Hepatocyte (in vitro differentiated cells): ENCODE measurements around the gene YIPF5.

ENCODE experiments used
- EZH2 ChIP-seq: fragments of 200-600 bp; sonication (generic); IDR thresholded peaks from 2 replicates; pipeline ENCODE4 v1.6.1; 2016; ENCODE audit warnings: antibody characterized with exemption, mild to moderate bottlenecking, borderline replicate concordance
- EZH2phosphoT487 ChIP-seq: fragments of 200-600 bp; sonication (generic); IDR thresholded peaks from one replicate; pipeline ENCODE4 v1.6.1; 2018; ENCODE audit warnings: antibody characterized with exemption, mild to moderate bottlenecking, low read depth, moderate library complexity; ENCODE audit not compliant: unreplicated experiment, severe bottlenecking
- TF ChIP-seq, protein P1 (sequence below): fragments of 200-600 bp; sonication (generic); IDR thresholded peaks from 2 replicates; pipeline ENCODE4 v1.5.1; 2016; ENCODE audit warnings: antibody characterized with exemption, mild to moderate bottlenecking; ENCODE audit not compliant: poor library complexity

DNA sequence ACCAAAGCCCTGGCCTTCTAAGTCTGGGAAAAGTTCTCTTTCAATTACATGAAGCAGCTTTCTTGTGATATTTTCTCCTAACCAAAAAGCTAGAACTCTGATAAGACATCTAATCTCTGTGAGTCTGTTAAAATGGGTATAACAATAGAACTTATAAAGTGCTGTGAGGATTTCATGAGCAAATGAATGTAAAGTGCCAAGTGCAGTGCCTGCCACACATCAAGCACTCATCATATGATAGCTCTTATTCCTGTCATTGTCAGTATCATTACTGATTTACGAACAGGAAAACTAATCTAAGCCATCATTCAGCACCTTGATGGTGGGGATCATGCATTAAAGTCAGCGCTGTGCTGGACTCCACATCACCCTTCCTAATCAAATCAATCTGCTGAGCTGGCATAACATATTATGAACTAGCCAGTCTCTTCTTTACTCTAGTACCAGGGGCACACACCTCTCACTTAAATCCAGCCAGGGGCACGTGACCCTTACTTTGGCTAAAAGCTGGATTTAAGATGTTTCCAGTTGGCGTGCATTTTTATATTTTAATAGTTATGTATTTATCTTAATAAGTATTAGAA is 37.3 kb downstream of the YIPF5 start:
- TF ChIP-seq, protein P1, sequence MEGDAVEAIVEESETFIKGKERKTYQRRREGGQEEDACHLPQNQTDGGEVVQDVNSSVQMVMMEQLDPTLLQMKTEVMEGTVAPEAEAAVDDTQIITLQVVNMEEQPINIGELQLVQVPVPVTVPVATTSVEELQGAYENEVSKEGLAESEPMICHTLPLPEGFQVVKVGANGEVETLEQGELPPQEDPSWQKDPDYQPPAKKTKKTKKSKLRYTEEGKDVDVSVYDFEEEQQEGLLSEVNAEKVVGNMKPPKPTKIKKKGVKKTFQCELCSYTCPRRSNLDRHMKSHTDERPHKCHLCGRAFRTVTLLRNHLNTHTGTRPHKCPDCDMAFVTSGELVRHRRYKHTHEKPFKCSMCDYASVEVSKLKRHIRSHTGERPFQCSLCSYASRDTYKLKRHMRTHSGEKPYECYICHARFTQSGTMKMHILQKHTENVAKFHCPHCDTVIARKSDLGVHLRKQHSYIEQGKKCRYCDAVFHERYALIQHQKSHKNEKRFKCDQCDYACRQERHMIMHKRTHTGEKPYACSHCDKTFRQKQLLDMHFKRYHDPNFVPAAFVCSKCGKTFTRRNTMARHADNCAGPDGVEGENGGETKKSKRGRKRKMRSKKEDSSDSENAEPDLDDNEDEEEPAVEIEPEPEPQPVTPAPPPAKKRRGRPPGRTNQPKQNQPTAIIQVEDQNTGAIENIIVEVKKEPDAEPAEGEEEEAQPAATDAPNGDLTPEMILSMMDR = no peak
- no peak for TF ChIP-seq EZH2
- TF ChIP-seq EZH2phosphoT487 = no peak
